ELR (cell line): ENCODE results near the gene DDX43.
"Not testable (repeated sequence)": the region's sequence is repeated elsewhere in the genome, so short reads cannot be mapped to it uniquely, and the experiment has no call there.

Experiments
- DNase-seq: peaks from one replicate; pipeline ENCODE4 v3.0.0-alpha.2; 2015; ENCODE audit warnings: low read depth

DDX43 gene

DNA sequence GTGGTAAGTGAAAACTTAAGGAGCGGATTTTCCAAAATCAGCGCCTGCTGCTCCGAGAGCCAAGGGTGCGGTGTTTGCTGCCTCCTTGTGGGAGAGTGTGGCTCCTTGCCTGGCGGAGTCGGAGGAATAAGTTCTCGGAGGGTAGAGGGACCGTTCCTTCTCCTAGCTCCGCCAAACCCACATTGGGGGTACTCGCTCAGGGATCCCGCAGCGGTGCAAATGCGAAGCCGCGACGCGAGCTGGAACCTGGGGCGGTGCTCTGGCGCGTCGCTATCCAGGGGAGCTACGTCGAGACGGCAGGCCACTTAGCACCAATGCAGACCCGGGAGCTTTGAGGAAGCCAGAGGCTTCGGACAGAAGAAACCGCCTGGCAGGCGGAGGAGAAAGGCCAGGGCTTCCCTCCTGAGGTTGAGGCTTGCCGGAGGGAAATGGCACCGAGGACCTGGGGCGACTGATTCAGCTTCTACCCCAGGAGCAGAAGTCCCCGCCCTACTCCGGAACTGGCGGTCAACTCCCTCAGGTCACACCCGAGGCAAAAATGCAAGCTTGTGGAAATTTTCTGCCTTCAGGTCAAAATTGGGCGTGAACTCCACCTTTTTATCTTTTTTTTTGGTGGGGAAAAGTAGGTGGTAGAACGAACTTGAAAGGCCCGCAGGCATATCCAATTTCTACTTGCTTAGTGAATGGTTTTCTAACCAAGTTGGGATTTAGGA lies 5.7 kb upstream of the DDX43 start:
- peak; percentile 87 for DNase-seq

DNA sequence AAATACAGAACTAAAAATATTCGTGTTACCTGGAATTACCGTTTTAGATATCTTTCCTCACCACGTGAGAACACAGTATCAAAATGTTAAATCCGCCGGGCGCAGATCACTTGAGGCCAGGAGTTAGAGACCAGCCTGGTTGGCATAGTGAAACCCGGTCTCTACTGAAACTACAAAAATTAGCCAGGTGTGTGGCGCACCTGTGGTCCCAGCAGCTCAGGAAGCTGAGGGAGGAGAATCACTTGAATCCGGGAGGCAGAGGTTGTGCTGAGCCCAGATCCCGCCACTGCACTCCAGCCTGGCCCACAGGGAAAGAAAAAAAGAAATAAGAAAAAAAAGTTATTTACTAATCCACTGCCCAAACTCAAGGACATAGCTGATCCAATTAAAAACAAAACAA lies 4.8 kb upstream of the DDX43 start:
- no peak for DNase-seq

DNA sequence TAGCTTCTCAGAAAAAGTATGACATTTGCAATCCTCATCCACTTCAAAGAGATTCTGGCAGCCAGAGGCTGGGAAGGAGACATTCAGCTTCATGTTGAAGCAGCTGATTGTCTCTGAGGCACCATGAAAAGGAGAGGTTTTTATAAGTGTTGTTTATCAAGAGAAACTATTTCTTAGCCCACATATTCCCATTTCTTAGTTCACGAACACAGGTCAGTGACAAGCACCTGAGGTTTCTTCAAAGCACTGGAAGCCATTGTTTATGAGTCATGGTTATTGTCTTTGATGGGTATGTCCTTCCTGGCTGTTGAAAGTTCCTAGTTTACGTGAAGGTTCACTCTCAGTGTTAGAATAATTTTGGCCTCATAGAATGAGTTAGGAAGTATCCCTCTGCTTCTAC lies 3.0 kb upstream of the DDX43 start:
- no peak for DNase-seq

DNA sequence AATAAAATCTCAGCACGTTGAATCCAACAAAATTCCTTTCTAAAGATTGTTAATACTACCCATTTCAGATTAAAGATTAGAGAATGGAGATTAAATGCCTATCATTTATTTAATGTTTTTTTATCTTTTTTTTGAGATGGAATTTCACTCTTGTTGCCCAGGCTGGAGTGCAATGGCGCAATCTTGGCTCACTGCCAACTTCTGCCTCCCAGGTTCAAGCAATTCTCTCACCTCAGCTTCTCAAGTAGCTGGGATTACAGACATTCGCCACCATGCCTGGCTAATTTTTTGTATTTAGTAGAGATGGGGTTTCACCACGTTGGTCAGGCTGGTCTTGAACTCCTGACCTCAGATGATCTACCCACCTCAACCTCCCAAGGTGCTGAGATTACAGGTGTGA lies 2.4 kb upstream of the DDX43 start:
- DNase-seq: not testable (repeated sequence)

DNA sequence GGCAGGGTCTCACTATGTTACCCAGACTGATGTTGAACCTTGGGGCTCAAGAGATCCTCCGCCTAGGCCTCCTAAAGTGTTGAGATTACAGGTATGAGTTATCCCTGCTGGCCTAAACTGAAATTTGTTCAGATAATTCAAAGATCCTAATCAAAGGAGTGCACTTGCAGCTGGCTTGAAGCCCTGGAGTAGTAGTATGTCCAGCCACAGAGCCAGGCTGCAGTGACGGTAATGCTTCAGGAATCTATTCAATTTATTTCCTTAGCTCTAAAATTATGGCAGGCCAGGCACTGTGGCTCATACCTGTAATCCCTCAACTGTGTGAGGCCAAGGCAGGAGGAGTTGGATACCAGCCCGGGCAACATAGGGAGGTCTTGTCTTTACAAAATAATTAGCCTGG lies 1.4 kb upstream of the DDX43 start:
- peak; percentile 22 for DNase-seq

DNA sequence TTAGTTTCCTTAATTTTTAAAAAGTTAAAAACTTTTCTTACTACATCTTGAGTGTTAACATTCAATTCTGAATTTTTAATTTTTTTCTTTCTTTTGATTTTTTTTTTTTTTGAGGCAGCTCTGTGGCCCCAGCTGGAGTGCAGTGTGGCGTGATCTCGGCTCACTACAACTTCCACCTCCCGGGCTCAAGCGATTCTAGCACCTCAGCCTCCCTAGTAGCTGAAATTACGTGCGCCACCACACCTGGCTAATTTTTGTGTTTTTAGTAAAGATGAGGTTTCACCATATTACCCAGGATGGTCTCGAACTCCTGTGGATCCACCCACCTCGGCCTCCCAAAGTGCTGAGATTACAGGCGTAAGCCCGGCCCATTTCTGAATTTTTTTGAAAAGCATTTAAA lies 1.2 kb downstream of the DDX43 start:
- DNase-seq: no peak

DNA sequence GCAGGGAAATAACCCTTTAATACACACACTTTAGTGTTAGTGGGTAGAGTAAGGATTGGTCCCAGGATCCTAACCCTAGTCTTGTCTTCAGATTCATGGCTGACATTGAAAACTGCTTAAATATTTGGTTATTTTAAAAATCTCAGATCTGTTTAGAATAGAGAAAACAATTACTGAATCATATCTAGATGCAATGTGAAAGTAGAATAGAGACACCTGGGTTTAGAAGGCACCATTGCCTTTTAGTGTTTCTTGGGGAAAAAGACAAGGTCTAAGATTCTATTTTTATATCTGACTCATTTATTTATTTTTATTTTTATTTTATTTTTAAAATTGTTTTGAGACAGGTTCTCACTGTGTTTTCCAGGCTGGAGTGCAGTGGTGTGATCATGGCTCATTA lies 6.0 kb downstream of the DDX43 start:
- no peak for DNase-seq

DNA sequence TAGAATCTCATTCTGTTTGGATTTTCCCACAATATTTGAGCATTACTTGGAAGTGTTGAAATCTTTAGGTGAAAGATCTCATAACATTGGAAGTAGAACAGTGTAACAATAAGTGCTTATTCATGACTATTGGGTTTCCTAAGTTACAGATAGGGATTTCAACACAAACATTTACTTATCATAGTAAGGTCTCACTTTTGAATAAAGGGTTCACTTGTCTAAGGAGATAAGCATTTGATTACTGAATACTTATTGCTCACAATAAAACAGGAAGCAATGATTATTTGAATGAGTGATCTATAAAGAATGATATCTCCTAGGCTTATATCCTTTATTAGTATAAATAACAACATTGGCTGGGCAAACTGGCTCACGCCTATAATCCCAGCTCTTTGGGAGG lies 14.8 kb downstream of the DDX43 start:
- peak; percentile 22 for DNase-seq

DNA sequence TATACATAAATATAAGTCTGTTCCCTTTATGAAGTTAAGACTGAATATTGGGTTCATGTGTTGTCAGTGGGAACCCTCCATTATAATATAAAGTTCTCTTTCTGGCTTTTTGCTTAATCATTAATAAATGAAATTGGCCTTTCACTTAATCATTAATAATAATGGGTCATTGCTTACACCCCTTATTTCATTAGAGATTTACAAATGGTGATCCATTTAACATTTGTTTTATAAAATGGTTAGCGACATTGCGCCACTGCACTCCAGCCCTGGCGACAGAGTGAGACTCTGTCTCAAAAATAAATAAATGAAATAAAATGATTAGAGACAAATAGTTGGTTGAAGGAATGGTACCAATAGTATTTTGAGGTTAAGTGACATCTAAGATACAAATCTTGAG lies 18.5 kb downstream of the DDX43 start:
- no peak for DNase-seq

DNA sequence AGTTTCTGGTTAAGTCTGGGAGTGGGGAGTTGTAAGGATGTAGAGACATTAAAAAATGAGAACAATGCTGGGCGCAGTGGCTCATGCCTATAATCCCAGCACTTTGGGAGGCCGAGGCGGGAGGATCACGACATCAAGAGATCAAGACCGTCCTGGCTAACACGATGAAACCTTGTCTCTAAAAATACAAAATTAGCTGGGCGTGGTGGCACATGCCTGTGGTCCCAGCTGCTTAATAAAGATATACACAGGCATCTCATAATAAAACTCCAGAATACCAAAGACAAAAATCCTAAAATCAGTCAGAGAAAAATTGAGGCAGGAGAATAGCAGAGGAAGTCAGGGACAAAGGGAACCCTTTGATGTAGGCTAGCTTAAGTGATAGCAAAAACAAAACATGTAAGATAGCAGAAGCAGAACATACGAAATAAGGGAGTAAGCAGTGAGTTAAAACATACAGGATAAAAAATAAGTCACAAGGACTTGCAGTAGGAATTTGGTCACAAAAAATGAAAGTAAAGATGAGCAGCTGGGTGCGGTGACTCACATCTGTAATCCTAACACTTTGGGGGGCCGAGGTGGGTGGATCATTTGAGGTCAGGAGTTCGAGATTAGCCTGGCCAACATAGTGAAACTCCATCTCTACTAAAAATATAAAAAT lies 23.6 kb downstream of the DDX43 start:
- peak; percentile 23 for DNase-seq

DNA sequence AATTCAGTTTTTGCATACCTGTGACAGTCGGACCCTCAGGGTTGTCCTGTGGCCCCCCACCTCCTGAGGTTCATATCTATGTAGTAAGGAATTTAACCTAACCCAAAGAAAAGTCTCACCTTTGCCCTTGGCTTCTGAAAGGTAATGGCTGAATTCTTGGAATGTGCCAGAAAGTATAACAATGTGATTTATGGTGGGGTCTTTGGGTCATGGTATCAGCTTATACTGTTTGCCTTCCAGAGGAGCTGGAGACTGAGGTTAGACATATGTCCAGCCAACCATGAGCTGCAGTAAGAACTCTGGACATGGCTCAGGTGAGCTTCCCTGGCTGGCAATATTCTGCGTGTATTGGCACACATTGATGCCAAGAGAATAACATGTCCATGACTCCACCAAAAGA lies 26.9 kb downstream of the DDX43 start:
- no peak for DNase-seq

DNA sequence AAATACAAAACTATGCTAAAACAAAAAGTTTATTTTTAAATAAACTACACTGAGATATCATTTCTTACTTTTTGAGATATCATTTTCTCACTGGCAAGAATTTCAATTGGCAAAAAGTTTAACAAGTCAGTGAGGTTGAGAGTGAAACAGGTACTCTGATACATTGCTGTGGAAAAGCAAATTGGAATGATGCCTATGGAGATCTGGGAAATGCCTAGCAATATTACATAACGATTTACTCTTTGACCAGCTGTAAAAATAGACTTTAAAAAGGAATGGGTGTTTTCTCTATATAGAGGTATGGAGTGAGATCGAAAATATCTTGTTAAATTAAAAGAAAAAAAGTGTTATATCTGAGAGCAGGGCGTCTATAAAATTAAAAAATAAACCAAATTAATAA lies 40.6 kb downstream of the DDX43 start:
- no peak for DNase-seq

DNA sequence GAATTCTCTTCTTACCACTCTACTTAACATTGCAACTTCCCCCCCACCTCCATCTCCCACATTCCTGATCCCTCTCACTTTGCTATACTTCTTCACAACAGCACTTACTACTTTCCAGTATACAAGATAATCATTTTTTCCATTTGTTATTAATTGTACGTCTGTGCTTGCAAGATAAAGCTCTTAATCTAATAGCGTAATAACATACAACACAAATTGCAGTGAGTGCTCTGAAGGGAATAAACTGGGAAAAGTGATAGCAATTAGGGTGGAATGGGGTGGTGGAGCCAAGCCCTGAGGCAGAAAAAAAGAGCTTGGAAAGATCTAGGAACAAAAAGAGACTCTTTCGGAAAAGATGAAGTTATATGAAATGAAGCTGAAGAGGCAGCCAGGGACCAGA lies 48.9 kb downstream of the DDX43 start:
- DNase-seq: no peak

DNA sequence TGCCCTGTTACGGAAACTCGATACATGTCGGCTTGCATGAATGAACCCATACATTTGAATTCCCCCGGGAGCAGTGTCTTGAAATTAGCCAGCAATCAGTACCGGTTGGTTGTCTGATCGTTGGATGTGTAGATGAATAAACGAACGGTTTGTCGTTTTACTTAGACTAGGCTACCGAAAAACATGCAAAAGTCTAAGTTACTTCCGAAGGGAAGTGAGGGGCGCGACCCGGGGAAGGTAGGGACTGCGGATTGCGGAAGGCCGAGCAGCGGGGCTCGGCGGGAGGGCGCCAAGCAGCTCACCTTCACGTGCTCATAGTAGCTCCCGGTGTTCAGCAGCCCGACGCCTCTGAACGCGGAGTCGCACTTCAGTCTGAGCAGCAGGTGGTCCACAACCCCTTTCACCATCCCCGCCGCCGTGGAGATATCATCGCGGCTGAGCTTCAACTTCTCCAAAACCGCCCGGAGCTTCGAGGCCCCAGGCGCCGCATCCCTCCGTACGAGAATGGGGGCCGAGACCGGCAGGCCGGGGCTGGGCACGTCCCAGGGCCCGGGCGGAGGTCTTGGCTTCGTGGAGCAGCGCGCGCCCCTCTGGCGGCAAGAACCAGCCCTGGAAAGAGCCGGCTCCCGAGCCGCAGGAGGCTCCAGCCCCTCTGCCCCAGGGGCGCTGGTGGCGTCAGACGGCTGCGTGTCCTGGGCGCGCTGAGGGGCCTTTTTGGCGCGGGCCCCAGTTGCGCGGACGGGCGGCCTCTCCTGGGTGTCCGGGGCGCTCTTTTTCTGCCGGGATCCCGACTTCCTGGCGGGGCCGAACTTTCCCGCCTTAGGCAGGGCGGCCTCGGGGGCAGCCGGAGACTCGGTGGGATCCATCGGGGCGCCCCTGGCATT lies 56.8 kb downstream of the DDX43 start:
- DNase-seq: peak; percentile 74

DNA sequence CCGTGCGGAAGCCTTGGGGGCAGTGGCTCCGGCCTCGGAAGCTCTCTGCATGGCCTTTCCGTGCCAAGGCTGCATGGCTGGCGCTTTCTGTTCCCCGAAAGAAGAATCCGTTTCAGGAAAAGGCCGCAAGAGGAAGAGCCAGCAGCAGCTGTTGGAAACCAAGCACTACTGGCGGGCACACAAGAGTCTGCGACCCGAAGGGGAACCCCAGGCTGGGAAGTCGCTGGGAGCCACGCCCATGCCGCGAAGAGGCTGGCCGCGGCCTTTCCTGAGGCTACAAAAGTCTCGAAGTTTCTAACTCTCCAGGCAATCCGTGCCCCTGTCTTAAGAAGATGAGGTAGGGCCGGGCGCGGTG lies 57.5 kb downstream of the DDX43 start, which contains the start of gene CGAS:
TSS of gene CGAS (minus strand) at position 191 of the 355 bp plus-strand sequence. CDS start at position 75, 116 bp downstream.
- DNase-seq: peak; percentile 88

DNA sequence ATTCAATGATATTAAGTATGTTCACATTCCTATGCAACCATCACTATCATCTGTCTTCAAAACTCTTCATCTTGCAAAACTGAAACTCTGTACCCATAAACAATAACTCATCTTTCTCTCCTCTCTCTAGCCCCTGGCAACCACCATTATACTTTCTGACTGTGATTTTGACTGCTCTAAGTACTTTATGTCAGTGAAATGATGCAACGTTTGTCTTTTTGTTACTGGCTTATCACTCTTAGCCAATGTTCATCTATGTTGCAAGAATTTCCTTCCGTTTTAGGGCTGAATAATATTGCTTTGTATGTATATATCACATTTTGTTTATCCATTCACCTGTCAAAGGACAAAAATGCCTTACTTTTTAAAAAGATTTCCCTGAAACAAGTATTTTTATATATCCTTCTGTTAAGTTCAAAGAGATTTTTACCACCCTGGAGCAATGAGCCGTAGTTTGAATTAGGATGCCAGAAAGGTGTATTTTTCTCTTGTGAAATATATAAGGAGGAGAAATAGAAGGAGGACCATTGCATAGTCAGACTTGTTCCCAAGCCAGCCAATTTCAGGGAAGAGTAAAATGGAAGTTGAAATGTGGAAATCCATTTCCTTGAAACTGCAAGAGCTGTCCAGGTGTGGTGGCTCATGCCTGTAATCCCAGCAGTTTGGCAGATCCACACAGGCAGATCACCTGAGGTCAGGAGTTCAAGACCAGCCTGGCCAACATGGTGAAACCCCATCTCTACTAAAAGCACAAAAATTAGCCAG lies 61.4 kb downstream of the DDX43 start:
- peak; percentile 16 for DNase-seq

DNA sequence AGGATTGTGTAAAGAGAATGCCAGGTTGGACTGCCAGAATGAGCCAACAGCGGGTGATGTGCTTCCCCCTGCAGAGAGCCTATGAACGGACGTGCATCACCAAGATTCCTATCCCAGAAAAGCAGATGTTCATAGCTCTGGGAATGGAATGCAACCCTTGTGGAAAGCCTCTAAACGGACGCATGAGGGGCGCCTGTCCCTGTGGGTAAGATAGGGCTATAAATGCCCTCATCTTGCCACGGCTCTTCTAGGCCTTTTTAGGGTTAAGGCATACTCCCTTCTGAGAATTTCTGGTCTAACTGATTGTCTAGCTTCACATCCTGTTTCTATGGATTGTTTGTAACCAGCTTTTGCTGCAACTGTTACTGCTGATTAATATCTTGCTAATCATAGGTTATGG lies 64.8 kb downstream of the DDX43 start:
- not testable (repeated sequence) for DNase-seq

DNA sequence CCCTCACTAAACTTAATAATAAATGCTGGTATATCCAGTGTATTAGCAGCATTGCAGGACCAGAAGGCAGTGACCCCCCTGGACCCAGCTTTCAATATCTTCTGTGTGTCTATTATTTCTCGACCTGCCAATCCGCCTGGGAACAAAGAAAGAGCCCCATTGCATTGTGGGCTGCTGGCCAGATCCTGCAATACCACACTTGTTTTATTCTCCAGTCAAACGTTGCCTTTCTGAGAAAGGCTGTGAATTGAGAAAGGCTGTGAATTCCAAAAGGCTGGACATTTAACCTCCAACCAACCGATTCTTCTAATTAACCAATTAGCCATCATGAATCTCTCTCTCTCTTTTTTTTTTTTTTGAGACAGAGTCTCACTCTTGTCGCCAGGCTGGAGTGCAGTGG lies 65.4 kb downstream of the DDX43 start:
- DNase-seq: no peak

DNA sequence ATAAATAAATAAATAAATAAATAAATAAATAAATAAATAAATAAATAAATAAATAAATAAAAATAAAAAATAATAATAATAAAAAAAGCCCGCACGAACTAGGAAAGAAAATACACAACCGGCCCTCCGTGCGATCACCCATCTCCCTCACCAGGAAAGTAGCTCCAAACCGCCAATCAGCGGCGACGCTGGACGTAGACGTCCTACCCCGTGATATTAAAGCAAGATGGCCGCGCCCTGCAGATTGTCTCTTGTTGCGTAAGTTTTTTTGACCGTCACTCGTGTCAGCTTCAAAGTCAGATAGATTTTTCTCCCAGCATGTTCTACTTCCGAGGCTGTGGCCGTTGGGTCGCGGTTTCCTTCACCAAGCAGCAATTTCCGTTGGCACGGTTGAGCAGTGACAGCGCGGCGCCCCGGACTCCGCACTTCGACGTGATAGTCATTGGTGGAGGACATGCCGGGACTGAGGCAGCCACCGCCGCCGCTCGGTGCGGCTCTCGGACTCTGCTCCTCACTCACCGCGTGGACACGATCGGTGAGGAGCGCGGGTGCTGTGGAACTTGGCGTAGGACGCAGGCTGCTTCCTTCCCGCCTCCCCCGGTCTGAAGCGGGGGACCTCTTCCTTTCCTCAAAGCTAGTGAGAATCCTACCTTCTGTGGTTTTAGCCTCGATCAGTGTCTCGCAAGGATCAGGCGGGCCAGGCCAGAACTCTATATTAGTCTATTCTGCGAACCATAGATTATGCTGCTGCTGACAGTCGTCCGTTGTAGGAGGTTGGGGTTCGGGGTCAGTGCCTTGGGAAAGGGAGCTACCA lies 67.1 kb downstream of the DDX43 start, which contains the start of gene MTO1:
TSS of gene MTO1 (plus strand) at position 201 of the 814 bp plus-strand sequence. CDS start at position 319, 118 bp downstream.
- peak; percentile 95 for DNase-seq
